Measurements from ENCODE around the gene ADGRG3.
"Not testable (repeated sequence)": the region's sequence is repeated elsewhere in the genome, so short reads cannot be mapped to it uniquely, and the experiment has no call there.

Gene ADGRG3

DNA sequence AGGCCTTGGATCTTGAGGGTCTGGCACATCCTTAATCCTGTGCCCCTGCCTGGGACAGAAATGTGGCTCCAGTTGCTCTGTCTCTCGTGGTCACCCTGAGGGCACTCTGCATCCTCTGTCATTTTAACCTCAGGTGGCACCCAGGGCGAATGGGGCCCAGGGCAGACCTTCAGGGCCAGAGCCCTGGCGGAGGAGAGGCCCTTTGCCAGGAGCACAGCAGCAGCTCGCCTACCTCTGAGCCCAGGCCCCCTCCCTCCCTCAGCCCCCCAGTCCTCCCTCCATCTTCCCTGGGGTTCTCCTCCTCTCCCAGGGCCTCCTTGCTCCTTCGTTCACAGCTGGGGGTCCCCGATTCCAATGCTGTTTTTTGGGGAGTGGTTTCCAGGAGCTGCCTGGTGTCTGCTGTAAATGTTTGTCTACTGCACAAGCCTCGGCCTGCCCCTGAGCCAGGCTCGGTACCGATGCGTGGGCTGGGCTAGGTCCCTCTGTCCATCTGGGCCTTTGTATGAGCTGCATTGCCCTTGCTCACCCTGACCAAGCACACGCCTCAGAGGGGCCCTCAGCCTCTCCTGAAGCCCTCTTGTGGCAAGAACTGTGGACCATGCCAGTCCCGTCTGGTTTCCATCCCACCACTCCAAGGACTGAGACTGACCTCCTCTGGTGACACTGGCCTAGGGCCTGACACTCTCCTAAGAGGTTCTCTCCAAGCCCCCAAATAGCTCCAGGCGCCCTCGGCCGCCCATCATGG, 4.0 kb upstream of the ADGRG3 start:
- DNase-seq (ENCODE audit: low spot score): no peak

DNA sequence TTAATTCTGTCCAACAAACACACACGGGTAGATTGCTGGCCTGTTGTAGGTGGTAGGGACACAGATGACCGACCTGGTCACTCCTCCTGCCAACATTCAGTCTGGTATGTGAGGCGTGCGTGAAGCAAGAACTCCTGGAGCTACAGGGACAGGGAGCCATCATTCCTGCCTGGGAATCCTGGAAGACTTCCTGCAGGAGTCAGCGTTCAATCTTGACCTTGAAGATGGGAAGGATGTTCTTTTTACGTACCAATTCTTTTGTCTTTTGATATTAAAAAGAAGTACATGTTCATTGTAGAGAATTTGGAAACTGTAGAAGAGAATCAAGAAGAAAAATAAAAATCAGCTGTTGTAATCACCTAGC, 3.5 kb upstream of the ADGRG3 start:
- no peak for DNase-seq (ENCODE audit: low spot score)

DNA sequence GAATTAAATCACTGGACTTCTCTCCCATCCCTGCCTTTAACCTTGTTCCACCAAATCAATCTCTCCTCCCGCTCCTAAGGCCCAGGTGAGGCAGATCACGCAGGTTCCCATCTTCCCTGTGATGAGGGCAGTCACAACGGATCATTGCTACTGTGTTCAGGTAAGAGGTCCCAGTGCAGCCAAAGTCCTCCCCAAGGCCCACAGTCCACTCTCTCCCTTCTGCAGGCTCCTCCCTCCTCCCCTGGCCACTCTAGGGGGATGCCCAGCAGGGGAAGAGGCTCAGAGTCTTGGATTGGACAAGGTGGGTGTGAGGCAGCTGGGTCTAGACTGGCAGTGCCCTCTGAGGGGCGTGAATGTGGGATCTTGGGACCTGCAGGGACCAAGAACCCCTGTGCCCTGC, 2.6 kb upstream of the ADGRG3 start:
- DNase-seq (ENCODE audit: low spot score): no peak

DNA sequence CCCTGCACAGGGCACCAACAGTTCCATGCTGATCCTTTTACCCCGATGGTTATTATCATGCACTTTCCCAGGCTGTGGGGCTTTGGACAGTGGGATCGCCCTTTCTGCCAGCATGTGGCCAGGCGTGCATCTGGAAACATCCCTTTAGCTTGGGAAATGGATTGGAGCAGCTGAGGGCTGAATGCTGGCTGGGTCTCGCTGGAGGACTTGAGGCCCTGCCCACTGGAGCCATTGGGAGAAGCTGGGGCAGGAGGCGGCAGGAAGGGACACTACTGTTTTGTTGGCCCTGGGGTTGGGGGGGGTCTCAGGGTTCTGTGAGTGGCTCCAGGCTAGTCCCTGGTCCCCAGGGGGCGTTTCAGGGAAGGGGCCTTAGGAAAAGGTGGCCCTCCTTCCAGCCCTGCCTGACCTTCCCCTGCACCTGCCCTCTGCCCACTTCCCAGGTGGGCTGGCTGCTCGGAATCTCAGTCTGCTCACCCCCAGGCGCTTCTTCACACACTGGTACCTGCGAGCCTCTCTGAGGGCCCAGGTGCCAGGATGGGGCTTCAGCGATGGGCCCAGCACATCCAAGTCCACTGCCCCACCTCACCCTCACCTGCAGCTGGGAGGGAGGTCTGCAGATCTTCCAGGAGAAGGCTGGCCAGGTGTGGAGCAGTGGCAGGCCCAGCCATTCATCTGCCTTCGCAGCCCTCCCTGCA, 1.6 kb upstream of the ADGRG3 start:
- no peak for DNase-seq (ENCODE audit: low spot score)

DNA sequence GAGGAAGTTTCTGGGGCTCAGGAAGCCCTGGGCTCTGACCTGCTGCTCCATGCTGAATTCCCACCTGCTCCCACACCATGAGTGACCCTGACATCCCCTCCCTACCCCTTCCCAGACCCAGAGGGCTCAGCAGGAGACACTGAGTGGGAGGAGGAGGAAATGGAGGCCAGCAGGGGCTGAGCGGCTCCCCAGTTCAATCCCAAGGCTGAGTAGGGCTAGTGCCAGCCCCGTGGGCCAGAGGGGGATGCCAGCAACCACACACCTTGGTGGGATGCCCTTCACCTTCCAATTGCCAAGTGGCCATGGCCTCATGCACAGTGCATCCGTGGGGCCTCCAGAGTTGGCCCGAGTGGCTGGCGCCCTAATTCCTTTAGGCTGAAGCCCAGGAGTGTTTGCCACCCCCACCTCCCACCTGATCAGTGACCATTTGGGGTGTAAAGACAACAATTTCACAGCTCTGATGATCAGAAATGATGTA, 1.0 kb upstream of the ADGRG3 start:
- DNase-seq (ENCODE audit: low spot score): no peak

DNA sequence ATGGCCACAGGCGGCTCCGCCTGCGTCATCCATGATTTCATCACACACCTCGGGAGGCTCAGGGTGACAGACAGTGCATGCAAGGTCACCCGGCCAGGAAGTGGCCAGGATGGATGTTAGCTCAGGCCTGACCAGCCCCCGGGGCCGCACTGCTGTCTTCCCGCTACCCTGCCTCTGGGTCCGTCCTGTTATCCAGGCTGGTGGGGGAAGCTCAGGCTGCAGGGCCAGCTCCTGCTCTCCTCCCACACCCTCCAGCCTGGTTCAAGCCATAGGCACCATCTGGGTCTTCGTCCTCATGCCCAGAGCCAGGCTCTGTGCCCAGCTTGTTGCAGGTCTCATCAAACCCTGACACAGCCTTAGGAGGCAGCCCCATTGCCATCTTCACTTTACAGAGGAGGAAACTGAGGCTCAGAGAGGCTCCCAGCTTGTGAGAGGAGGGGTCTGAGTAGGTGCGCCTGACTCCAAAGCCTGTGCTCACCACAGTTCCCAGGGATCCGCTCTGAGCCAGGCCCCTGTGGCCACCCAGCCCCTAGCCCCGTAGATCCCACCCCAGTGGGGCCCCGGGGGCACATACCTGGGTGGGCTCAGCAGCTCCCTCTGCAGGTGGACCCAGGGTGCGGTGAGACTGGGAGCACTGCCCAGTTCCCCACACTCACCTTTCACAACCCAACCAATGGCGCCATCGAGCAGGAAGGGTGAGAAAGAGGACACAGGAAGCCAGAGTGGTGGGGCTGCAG, 412 bp upstream of the ADGRG3 start:
- no peak for DNase-seq (ENCODE audit: low spot score)

DNA sequence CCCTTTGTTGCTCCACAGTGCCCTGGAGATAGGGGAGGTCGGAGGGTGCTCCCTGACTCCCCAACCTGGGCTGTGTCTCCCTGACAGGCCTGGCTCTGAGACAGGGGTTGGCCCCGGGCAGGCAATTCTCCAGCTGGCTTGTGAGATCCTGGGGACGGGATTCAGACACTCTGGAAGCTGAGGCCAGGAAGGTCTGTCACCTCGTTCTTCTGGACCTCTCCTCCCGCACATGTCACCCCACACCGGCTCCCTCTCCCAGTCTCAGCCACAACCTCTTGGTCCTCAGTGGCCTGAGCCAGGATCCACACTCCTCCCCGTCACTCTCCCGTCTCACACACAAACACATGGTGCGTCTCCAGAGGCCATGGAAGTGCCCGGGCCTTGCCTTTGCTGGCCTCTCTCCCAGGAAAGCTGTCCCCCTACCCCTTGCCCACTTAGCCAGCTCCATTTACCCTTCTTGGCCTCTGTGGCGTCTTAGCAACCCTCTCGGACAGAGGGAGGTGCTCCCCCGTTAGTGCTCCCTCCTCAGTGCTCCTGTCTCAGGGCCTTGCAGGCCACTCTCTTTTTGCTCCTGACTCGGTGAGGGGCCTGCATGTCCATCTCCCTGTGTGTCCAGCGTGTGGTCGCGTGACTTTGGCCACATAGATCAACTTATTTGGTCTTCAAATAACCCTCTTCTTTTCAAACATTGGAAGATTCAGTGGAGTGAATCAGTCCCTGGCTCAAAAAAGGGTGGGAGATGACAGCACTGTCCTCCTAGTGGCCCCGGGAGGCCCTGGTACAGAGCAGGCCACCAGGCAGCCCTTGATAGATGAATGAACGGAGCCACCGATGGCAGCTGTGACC, 747 bp downstream of the ADGRG3 start:
- no peak for DNase-seq (ENCODE audit: low spot score)

DNA sequence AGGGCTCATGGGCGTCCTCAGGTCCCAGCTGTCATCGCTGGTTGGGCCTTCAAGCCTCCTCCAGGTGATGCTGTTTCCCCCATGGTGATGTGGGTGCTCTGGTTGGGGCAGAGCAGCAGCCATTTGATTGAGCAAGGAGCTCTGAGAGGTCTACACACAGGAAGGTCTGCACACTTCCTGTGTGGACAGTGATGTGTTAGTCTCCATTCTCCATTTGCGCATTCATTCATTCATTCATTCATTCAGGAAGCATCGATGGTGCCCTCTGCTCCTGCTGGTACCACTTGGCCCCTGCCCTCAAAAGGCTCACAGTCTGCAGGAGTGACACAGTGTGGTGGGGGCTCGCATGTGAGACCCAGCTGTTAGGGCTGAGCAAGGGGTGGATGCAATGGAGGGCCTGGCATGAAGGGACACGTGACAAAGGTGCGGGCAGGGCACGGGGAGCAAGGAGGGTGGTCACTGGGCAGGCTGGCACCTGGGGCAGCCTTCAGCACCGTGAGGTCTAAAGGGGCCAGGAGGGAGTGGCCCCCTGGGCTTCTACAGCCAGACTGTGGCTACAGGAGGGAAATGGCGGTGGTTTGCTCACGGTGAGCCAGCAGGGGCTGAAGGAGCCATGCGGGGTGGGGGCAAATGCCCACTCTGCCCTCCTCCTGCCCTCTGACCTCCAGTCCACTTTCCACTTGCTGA, 1.5 kb downstream of the ADGRG3 start:
- no peak for DNase-seq (ENCODE audit: low spot score)

DNA sequence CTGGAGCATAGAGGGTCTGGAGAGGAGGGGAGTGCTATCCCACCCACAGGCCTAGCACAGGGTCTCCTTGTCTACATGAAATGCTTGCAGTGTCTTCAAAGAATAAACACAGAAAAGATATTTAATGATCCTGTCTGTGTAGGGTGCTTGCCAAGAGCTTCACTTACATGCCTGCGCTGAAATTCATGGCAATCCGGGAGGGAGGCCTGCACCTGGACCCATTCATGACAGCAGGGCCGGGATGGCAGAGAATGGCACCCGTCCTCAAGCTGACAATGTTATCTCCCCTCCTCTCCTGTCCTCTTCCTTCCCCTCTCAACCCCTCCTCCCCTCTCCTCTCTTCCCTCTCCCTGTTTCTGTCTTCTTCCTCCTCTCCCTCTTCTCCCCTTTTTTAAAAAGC, 2.1 kb downstream of the ADGRG3 start:
- DNase-seq (ENCODE audit: low spot score): no peak

DNA sequence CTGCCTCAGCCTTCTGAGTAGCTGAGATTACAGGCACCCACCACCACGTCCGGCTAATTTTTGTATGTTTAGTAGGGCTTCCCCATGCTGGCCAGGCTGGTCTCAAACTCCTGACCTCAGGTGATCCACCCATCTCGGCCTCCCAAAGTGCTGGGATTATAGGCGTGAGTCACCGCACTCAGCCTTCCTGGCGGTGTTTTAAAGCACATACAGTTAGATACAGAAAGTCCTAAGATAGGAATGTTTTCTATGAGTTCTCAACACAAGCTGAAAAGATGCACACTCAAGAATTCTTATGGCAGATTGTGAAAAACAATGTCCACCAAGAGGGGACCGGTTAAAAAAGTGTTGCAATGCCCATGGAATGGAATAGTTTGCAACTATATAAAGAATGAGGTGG, 3.3 kb downstream of the ADGRG3 start:
- DNase-seq (ENCODE audit: low spot score): not testable (repeated sequence)

DNA sequence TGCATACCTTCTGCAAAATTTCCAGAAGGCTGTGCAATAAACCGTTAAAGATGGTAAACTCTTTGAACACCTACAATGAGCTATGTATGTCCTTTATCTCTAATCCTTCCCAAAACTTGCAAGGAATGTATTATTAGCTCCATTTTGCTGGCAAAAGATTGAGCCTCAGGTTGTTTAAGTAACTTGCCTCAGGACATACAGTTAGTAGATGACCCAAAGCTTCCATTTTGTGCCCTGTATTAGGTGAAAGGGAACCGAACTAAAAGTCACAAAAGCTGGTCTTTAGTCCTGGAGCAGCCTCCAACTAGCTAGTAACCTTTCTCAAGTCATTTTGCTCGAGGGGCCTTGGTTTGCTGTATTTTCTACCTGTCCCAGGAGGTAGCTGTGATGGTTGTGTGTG, 4.3 kb downstream of the ADGRG3 start:
- DNase-seq (ENCODE audit: low spot score): no peak

DNA sequence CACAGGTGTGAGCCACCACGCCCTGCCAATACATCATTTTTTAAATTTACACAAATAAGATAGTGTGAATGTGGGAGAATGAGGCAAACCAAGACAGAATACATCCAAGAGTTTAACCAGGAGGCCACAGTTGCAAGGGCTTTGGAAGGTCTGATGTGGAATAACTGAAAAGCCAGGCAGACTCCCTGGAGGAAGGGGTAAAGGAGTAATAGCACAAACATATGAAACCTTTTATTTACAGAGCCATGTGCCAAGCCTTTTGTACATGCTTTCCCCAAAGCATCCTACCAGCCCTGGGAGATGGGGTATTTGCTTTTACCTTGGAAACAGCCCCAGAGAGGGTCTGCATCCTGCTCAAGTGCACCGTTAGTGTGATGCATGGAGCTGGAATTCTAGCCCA, 4.7 kb downstream of the ADGRG3 start:
- DNase-seq (ENCODE audit: low spot score): no peak

DNA sequence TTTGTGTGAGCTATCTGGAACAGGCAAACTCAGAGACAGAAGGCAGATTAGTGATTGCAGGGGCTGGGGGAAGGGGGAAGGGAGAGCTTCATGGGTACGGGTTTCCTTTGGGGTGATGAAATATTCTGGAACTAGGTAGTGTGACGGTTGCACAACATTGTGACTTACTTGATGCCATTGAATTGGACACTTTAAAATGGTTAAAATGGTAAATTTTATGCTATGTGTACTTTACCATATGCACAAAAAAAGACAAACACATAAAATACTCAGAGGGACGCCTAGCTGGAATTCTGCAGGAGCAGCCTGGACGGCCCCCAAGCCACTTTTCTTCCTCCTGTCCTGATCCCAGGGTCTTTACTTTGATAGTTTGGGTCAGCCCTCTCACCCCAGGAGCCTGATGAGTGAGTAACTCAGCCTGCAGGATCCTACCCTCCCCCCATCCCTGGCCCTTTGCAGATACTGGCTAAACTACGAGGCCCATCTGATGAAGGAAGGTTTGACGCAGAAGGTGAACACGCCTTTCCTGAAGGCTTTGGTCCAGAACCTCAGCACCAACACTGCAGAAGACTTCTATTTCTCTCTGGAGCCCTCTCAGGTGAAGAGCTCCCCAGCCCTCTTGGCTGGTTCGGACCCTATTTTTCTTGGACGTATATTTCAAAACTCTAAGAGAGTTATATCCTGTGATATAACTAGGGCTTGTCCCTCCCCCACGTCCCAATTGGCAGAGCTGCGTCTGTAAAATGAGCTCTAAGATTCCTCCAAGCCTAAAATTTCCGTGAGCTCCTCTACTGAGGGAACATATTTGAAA, 7.8 kb downstream of the ADGRG3 start:
- DNase-seq (ENCODE audit: low spot score): no peak

DNA sequence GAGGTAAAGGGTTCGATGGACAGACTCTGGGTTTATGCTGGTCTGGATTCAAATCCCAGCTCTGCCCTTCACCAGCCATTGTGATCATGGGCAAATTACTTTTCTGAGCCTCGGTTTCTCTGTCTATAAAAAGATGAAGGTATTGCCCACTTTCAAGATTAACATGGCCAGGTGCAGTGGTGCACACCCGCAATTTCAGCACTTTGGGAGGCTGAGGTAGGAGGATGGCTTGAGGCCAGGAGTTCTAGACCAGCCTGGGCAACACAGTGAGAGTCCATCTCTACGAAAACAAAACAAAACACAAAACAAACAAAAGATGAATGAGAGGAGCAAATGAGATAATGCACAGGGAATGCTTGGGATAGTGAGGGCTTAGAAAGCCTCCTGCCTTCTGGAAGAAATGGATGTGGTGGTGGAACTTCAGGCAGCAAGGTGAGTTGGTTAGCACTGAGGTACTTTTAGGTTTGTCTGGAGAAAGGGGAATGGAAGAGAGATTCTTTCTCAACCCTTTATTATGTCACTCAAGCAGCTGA, 8.5 kb downstream of the ADGRG3 start:
- no peak for DNase-seq (ENCODE audit: low spot score)

DNA sequence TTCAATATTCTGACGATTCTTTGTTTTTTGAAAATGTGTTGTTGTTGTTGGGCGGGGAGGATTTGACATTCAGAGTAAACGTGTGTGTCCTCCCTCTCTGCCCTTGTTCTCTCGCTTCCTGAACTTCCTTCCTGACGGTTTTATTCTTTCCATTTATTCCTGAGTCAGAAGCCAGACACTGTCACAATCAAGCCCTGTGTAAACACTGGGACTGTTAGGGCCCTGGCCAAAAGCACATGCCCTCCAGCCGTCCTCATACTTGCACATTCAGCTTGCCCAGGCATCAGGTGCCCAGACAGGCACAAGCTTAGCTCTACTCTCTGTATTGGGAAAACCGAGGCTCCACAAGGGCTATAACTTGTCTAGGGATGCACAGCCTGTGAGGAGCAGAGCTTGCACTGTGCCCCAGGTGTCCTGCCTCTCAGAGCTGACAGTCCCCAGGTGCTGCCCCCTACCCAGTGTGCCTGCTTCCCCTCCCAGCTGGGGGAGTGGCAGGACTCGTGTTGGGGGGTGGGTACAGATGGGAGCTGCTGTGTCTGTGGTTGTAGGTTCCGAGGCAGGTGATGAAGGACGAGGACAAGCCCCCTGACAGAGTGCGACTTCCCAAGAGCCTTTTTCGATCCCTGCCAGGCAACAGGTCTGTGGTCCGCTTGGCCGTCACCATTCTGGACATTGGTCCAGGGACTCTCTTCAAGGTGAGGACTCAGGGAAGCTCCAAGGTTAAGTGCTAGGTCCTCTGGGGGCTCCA, 9.7 kb downstream of the ADGRG3 start:
- DNase-seq (ENCODE audit: low spot score): no peak

DNA sequence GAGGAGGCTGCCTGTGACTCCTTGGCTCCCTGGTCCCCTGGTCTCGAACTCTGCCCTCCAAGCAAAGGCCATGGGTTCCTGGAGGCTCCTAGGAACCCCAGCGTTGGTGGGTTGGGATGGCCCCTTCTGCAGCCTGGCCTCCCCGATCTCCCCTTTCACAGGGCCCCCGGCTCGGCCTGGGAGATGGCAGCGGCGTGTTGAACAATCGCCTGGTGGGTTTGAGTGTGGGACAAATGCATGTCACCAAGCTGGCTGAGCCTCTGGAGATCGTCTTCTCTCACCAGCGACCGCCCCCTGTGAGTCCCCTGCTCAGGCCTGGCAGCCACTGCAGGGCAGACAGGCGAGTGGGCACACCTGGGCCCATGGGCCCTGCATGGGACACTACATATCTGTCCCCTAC, 10.9 kb downstream of the ADGRG3 start:
- DNase-seq (ENCODE audit: low spot score): no peak

DNA sequence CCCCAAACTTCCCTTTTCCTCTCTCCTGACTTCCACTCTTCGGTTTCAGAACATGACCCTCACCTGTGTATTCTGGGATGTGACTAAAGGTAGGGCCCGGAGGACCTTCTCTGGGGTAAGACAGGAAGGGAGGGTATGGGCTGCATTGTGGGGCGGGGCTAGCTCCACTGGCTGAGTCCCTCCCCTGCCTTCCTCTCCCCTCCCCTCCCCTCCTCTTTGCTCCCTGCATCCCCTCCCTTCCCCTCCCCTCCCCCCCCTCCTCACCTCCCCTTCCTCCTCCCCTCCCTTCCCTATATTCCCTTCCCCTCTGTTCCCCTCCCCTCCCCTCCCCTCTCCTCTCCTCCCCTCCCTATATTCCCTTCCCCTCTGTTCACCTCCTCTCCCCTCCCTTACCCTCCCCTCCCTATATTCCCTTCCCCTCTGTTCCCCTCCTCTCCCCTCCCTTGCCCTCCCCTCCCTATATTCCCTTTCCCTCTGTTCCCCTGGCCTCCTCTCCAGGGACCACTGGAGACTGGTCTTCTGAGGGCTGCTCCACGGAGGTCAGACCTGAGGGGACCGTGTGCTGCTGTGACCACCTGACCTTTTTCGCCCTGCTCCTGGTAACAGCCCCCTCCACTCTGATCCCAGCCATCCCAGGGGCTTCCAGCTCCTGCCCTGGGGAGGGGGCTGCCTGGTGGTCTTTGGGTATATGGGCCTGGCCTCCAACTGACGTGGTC, 11.8 kb downstream of the ADGRG3 start:
- no peak for DNase-seq (ENCODE audit: low spot score)

DNA sequence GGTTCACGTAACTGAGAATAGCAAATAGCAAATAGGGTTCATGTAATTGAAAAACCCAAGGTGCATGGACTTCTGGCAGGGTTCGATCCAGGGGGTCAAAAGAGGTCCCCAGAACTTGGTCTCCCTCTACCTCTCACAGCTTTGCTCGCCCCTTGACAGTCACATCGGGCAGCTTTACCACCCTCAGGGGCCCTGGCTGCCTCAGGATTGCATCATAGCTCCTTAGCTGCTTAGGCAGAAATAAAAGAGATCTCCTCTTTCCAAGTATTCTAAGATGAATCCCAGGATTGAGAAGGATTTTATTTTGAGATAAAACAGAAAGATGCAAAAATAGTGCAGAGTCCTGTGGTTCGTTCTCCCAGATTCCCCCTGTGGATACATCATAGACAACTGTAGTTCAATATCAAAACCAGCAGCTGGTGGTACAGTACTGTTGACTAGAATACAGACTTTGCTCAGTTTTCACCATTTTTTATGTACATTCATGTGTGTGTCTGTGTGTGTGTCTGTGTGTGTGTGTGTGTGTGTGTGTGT, 12.8 kb downstream of the ADGRG3 start:
- no peak for DNase-seq (ENCODE audit: low spot score)
